Medulla oblongata (tissue), 1 donor: ENCODE measurements around the gene ARMH4.
"Not testable (repeated sequence)": the region's sequence is repeated elsewhere in the genome, so short reads cannot be mapped to it uniquely, and the experiment has no call there.

Experiments
- DNase-seq: peaks from one replicate; pipeline ENCODE4 v3.0.0-alpha.2; 2015; ENCODE audit errors: extremely low spot score

ARMH4 gene

GRCh38 chr14:58145936-58146335 lies 6.1 kb downstream of the ARMH4 start:
- no peak for DNase-seq

DNA sequence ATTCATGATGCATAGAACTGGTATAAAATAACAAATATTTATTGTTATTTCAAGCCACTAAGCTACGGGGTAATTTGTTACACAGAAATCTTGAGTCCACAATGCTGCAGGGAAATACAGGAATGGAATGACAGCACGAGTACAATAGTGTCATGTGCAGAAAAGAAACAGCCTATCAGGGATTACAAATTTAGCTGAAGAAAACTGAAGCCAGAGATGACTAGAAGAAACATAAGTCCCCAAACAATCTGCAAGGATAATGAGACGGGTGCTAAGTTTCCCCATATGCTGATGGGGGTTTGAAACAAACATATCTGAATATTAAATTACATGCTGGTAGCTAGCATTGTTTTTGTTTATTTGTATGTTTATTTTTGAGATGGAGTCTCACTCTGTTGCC lies 8.9 kb downstream of the ARMH4 start:
- DNase-seq, result no peak

DNA sequence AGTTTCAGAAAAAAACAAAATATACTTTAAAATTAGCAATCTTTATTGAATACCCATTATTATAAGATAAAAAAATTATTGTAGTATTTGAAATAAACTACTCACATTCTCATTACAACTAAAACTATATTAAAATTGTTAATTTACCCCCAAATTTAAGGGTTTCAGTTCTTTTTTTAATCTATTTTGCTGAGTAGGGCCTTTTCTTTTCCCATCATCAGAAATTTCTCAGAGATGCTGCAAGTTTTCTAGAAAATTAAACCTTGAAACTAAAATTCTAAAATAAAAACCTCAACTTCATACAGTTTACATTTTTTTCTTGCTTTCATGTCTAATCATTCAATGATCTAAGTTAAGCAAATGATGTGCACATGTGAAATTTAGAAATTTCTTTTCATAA lies 10.1 kb downstream of the ARMH4 start:
- no peak for DNase-seq

DNA sequence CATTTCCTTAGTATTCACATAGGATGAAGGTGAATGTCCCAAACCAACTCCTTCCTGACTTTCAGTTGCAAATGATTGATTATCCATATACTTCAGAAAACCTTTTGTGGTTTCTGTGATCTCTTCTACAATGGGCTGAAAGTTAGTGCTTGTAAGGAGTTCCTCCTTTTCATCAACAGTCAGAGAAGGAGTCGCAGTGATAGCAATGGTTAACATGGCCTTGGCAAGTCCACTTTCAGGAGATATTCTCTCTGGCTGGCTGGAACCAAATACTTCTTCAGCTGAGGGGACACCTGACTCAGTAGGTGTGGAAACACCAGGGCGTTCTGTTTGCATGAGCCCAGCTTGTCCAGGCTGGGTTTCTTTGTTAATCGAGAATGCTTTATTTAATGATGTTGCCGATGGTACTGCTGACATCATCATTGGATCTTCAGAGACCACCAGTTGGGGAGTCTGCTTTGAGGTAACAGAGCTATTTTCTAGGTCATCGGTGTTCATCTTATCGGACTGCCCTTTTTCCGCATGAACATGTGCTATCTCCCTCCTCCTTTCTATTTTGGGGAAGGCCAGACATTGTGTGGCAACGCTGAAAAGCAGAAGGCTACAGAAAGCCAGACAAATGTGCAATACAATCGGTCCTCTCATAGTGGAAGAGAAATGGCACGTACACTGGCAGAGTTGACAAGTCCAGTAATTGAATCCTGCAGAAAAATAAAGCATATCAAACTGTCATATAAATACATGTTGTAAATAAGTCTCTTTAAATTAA lies 13.1 kb downstream of the ARMH4 start:
- DNase-seq, result peak; percentile 58

DNA sequence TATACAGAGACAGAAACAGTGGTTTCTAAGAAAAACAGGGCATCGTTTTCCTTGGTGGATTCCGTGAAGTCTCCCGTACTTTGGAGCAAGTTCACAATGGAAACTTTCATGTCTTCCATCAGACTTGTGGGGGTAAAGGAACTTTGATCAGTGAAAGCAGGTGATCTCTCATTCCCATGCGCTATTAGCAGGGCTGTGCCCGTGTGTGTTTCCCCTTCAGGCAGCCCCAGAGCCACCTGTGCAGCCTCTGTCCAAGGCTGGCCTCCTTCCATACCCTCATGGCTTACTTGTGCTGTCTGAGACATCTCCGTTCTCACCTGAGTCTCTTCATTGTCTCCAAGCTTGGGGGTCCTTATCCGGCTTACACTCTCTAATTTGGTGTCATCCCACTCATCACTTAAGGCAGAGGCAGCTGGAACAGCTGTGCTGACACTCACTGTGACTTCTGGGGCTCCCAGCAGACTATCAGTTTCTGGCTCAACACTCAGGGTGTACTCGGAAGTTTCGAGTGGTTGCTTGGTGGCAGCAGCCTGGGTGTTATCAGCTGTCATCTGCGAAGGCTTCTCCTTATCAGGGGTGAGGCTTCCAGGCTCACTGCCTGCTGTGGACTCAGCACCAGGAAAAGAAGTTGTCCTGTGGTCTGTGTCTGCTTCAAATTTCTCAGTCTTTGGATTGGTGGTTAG lies 13.8 kb downstream of the ARMH4 start:
- no peak for DNase-seq

- DNase-seq, result no peak
These were observed 18.3 kb downstream of the ARMH4 start for GRCh38 chr14:58133739-58134138.

DNA sequence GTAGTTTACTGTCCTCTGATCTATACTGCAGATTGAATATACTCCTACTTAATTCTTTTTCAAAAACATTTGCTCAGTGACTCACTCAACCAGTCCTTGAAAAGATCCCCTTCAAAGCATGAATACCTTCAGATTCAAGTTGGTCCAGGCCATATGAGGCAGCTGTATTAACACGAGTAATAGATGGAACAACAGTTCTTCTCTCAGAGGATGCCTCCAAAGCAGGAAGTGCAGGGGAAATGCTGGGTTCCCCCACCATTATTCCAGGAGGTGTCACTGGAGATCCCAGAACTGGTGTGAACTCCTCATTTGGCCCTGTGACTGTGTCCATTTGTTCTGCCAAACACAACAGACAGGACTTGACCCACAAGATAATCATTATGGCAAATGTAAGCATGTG lies 20.6 kb downstream of the ARMH4 start:
- DNase-seq, result no peak

DNA sequence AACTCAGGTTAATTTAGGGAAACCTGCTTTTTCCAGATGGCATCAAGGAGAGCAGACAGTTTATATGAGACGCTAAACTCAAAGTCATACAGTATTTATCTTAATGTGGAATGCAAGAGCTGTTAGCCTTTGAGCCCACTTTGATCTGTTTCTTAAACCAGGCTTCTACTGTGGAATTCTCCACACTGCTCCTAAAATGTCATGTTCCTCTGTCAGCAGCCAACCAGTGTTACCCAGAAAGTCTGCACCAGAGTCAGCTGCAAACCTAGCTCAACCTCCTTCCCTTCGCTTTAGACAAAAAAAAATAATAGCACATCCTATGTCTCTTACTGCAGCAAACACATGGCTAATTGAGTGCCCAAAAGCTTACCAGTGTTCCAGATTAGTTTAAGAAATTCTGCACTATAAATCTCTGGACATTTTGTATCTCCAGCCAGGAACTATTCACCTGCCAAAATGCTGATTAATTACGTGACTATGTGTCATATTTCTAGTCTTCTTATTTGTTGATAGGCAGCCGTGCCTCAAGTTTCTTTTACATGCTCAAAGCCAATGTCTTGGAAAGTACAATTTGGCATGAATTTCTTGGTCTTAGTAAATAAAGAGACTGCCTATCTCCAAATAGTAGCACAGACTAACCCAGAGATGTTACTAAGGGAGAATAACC lies 21.8 kb downstream of the ARMH4 start:
- DNase-seq, result no peak

DNA sequence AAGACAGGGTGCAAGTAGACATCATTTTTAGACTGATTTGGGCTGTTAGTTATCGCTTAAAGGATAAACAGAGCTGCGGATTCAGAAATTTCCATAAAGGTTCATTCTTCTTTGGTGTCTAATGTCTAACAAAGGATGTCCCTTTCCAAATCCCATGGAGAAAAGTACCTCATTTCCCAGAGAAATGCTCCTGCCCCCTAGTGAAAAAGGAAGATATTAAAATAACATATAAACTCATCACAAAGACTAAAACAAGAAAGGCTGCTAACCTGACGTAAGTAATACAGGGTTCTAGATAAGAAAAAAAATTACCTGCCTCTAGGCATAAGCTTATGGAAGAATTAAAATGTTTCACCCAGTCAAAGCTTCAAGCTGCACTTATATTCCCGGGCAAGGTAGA lies 22.8 kb downstream of the ARMH4 start:
- no peak for DNase-seq

DNA sequence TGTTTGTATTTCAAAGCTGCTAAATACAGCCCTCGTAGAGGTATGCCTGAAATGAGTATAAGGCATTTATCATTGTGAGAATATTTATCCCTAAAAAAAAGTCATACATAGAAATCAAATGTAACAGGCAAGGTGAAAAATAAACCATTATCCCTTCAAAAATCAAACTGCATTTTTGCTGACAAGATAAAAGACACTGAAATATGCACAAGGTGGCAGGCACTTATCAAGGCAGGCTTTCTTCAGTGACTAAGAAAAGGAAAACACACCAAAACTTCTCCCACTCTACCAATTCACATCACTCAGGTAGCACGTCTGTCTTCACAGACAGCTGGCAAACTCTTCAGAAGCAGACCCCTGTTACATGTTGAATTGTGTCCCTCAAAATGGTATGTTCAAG lies 23.6 kb downstream of the ARMH4 start:
- no peak for DNase-seq

- DNase-seq, result not testable (repeated sequence)
These were observed 29.5 kb downstream of the ARMH4 start for GRCh38 chr14:58122546-58122945.

GRCh38 chr14:58121530-58122186 lies 30.4 kb downstream of the ARMH4 start:
- no peak for DNase-seq

DNA sequence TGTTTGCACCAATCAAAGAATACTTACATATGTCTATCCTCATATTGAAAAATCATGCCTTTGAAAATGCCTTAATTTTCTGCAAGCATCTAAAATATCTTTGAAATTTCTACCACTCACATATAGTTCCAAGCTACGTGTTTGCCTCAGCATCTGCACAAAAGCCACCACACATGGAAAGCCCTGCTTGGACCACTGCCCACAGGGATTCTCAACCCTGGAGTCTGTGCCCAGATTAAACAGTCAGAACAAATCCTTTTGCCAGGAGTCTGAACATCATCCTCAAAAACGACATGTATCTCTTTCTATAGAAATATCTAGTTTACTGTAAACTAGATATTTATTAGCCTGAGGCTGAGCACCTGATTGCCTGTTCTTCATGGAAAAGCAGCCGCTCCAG lies 32.6 kb downstream of the ARMH4 start:
- no peak for DNase-seq

DNA sequence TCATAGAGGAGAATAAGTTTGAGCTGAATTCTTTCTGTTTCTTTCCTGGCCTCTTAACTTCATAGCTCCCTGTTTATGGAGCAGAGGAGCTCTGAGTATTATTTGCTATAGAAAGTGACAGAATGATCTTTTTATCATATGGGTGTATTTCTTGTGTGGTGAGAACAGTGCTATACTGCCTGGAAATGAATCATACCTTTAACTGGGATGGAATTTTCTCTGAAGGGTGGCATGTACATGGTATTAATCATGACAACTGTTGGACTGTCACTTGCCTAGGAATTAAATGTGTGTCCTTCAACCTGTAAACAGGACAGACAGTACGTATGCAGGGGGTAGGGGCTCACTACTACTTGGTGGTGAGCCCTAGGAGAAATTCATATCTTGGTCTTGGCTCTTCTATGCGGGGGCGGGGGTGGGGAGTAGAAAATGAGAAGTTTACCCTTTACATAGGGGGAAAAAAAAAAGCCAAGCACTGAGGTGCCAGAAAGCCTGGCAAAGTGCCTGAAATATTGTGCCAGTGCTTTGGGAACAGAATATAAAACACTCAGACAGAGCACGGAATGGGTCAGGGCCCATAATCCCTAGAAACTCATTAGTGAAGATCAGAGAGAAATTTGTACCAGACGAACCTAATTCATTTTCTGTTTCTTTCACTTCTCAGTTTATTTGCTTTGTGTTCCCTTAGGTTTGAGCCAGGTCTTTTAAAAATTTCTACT lies 33.8 kb downstream of the ARMH4 start:
- DNase-seq, result no peak

DNA sequence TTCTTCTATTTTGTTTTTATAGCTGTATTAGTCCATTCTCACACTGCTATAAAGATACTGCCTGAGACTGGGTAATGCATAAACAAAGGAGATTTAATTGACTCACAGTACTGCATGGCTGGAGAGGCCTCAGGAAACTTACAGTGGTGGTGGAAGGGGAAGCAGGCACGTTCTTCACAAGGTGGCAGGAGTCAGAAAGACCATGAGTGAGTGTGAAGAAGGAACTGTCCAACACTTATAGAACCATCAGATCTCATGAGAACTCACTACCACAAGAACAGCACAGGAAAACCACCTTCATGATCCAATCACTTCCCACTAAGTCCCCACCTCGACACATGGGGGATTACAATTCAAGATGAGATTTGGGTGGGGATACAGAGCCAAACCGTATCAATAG lies 42.3 kb downstream of the ARMH4 start:
- no peak for DNase-seq

DNA sequence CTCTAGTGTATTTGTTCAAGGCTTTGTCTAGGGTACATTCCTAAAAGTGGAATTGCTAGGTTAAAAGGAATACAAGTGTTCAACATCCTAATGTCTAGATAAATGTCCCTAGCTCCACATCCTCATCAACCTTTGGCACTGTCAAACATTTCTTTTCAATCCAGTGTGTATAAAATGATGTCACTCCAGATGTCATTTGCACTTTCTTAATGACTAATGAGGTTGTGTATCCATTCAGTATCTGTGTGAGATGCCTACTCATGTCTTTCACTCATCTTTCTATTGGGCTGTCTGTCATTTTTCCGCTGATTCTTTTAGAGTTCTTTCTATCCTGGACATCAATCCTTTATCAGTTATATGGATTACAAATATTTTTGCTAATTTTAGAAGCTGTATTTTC lies 43.3 kb downstream of the ARMH4 start:
- DNase-seq, result no peak

DNA sequence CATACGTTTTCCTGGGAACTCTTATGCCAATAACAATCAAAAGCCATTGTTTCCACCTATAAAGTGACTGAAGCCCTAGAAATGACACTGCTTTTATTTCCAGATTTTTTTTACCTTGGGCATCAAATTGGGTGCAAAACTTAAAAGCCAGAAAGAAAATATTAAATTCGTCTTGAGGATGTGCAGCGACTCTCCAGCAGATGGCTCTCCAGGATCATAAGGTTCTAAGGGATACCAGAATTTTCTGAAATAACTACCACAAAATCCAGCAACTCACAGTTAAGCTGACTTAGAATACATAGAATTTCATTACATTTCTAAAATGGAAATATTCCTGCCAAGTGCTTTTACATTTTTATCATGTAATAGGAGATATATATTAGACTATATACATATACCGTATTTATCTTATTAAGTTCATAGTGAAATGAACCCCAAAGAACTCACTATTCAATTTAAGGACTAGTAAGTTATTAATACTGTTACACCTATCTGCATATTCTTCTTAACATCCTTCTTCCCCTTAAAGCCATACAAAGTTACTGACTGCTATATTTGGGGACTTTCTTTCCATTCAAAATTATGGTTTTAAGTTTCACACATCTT lies 44.0 kb downstream of the ARMH4 start:
- DNase-seq, result peak; percentile 75

GRCh38 chr14:58107041-58107440 lies 45.0 kb downstream of the ARMH4 start:
- no peak for DNase-seq

DNA sequence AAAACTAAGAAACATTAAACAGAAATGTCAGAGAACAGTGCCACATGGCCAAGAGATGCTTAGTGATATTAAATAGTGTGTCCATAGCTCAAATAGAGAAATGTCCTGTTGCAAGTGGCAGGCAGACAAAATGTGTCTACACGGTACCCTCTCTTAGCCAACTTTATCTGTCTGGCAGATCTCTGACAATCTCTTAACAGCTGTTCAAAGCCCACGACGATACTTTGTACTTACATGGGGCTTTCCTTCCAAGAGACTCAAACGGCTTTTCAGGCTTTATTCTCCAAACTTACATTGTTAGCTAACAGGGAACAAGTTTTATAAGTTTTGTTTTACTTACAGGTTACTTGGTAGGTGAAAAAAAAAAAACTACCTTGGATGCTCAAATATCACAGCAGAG lies 45.6 kb downstream of the ARMH4 start:
- DNase-seq, result no peak

GRCh38 chr14:58104808-58105207 lies 47.2 kb downstream of the ARMH4 start:
- DNase-seq, result no peak

DNA sequence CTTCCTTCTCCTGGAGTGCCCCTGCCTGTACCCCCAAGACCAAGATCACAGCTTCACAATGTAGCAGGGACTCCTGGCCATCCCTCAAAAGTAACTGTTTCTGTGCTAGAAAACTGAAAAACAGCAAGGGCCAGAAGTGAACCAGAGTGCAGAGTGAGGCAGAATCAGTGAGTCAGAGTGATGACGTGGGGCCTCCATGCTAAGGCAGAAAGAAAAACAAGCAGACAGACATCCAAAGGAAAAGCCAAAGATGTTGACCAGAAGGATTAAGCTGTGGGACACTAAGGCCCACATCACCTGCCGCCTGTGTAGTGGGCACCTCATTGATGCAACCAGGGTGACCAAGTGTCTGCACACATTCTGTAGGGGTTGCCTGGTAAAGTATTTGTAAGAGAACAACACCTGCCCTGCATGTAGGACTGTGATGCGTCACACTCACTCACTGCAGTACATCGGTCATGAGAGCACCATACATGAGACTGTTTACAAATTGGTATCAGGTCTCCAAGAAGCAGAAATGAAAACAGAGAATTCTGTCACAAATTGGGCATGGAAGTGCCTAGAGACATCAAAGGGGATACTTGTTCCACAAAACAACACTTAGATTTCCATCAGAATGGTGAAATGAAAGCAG lies 51.2 kb downstream of the ARMH4 start:
- no peak for DNase-seq
